Adrenal gland (tissue), 5 donors: Measurements from ENCODE around the gene KLC3.

Experiments
- CTCF ChIP-seq, 6 experiments: fragments of 450-650 bp in 4 of 6; fragments of 200-600 bp in 2 of 6; sonication (generic) in 1 of 6; IDR thresholded peaks; 1 replicate in 5 of 6; 2 replicates in 1 of 6; pipeline versions ENCODE4 v1.5.1 to v1.8.0; 2016 to 2021; ENCODE audit warnings: antibody characterized with exemption in 6 of 6, mild to moderate bottlenecking in 2 of 6, moderate library complexity in 1 of 6
- POLR2A ChIP-seq, 2 donors: fragments of 450-650 bp; IDR thresholded peaks; one replicate each; pipeline ENCODE4 v1.6.1; 2017; ENCODE audit warnings: antibody characterized with exemption in 2 of 2, mild to moderate bottlenecking in 2 of 2, moderate library complexity in 1 of 2
- donor health status: DM: no; HTN: no; CAD: no.

DNA sequence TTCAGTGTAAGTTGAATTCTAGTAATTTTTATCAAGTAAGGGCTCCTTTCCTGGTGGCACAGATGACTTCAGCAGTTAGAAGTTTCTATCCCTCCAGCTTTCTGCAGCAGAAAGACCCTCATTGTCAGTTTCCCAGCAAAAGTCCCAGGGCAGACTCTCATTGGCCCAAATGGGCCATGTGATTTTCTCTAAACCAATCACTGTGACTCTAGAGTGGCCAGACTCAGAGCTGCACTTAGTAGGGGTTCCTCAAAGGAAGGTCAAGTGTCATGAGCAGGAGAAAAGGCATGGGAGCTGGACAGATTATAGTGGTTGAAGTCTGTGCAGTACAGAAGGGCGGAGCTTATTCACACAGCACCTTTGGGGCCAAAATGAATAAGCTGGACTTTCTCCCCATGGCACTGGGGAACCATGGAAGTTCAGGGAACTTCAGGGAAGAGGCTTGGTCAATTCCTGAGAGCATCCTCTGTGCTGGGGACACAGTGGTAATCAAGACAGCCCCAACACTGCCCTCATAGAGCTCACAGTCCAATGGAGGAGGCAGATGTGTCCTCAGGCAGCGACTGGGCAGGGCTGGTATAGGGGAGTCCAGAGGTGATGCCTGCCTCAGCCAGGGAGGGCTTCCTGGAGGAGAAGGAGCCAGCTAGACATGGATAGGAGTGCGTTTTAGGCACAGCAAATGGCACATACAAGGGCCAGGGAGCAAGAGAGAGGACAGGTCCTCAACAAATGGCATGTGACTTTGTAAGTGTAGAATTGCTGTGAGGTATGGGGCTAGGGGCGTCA is 36.2 kb upstream of the KLC3 start:
- TF ChIP-seq CTCF (IDR thresholded peaks at IDR 0.05), result no peak
- TF ChIP-seq POLR2A (IDR thresholded peaks at IDR 0.05), result no peak
